ENCODE results near the gene HMSD.

The HMSD gene

DNA sequence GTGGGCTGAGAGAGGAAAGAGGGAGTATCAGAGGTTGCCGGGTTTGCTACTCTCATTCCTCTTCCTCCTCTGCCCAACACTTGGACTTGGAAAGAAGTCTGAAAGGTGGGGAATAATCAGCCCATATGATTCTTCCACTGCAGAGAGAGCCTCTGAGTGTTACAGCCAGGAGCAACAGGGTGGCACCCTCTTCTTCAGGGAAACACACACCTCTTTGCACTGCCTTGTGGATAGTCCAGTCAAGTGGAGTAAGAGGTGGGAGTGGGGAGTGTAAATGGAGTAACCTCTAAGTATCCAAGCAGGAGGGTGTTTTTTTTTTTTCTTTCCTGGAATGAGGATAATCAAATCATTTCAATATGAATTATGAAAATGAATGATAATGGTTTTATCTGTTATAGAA, 11.8 kb downstream of the HMSD start:
- DNase-seq, result no peak

DNA sequence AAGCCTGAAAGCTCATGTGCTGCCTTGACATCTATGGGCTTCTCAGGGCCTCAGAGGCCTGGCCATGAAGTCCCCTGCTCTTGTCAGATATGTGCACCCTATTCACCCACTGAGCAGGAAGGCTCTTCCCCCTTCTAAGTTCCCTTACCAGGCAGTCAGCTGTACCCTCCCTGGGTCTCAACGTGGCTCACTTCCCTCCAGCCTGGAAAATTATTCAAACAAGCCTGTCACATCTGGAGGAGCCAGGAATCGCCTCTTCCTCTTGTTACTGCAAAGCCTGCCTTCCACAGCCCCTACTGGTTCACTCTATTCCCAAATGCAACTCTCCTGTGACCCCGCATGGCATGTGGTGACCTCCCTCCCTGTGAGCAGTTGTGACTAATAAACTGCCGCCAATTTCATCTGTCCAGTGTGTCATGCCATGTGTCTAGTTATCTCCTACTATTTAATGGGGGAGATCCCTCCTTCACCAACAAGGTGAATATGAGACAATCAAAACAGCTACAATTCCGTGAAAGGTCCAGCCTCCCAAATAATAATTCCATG, 12.4 kb downstream of the HMSD start:
- peak in 1 of 2 donors; percentile 34 for DNase-seq

DNA sequence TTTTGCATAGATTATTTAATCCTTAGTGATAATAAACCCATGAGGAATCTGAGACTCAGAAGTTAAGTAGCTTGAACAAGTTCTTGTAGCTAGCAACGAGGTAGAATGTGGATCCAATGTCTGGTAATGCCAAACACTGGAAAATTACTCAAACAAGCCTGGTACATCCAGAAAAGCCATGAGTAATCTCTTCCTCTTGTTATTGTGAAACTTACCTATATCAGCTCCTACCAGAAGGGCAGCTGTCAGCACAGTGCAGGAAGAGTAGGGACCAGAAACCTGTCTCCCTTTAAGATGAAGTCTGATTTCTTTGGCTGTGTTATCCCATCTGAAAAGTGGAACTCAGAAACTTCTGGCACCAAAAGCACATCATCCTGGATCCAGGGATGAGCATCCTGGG, 13.0 kb downstream of the HMSD start:
- DNase-seq, result no peak

DNA sequence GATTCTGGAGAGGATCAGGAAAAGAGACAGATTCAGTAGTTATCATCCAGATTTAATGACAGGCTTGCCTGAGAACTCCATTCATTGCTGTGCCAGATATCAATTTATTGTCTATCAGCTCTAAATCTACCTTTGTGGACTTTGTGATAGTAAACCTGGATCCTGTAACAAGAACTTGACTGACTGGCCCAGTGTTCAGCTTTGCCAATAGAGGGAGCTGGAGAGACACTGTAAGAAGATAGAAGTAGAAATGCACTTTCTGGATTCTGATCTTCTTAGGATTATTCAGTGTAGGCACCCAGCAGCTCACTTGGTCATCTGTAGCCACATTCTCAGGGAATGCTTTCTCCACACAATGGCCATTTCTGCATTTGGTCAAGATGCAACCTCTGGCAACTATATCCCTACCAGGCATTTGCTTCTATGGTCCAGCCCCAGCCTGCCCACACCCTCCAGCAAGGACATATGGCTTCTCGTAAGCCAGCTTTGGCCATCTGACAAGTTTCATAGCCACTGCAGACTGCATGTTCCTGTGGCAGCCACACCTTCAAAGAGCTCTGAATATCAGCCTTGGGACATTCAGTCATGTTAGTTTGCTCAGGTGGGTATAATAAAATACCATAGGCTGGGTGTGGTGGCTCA, 14.6 kb downstream of the HMSD start:
- peak; percentile 63 to 78 for DNase-seq

DNA sequence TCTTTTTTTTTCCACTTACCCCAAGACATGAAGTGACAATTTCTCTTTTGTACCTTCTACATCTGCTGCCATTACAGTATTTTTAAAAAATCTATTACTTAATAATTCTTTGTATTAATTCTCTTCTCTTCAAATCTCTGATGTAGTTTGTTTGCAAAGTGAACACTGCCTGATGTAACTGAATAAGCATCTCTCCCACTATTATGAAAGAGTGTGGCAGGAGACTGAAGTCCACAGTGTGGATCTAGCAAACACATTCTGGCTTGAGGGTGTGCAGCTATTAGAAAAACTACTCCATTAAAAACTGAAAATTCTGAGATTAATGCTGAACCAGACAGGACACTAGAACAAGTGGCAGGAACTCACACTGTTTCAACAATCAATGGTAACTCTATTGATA, 15.8 kb downstream of the HMSD start:
- DNase-seq, result no peak

DNA sequence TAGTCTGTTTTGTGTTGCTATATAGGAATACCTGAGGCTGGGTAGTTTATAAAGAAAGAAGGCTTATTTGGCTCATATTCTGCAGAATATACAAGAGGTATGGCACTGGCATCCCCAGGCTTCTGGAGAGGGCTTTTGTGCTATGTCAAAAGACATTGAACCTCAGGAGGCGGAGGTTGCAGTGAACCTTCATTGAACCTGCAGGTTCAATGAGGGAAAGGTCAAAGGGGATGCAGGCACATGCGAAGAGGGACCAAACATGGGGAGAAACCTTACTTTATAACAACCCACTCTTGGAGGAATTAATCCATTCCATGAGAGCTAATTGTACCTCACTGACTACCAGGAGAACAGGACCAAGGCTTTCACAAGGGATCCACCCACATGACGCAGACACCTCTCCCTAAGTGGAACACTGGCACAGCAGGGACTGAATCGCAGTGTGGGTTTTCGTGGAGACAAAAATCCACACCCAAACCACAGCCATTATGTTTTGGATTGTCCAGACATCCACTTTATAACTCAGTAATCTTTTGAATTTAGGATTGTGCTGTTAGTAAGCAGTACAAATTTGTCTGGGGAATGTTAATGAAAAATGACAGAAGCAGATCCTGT, 16.7 kb downstream of the HMSD start:
- DNase-seq, result no peak

DNA sequence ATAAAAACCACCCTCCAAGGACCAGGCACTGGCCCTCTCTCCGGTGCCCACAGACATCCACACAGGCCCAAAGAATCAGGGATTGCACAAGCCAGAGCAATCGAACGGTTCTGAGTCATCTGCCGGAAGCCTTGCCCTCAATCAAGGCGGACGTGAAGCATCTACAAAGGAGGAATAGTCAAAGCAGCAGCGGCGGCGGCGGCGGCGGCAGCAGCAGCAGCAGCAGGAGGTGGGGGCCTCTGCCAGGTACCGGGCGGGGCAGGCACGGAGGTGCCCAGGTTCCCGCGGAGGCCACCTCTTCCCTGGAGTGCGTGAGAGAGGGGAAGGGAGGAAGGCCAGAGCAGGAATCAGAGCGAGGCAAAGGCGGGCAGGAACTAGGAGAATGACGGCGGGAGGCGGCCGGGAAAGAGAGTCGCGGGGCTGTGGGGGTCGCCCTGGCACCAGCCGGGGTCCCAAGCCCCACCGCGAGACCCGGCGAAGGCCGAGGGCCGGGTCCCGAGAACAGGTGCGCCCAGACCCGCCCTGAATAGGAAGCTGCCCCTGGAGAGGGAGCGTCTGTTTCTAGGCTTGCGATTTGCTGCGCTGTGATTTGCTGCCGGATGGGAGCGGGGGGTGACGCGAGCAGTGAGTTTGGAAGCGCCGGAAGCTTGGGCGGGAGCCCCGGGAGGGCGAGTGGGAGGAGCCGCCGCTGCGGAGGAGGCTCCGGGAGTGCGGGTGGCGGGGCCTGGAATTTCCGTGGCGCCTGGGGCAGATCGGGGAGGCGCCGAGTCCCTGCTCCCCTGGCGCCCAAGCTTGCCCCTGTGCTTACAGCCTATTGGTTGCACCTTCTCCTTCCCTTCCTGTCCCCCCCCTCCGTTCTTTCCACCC, 21.1 kb downstream of the HMSD start, which contains the start of gene SERPINB8:
Gene SERPINB8, plus strand, starts transcription at position 140 of the 867 bp plus-strand sequence. CDS start 8,228 bp downstream, outside the sequence.
- peak; percentile 95 to 96 for DNase-seq

DNA sequence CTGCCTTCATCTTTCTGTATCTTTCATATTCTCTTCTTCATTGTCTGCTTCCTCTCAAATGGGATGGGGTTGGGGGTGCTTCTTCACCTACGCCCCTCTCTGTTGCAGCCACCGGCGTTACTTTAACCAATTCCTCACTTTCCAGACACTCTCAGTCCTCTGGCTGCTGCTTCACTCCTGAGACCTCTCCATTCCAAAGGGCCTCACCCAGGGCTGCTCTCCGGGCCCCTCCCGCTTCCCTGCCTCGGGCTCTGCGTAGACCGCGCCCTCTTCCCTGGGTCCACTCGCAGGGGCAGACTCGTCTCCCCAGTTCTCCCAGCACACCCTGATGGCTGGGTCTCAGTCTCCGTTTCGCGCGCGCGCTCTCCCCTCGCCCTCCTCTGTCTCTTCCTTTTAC, 21.7 kb downstream of the HMSD start:
- DNase-seq, result peak in 1 of 2 donors; percentile 11

DNA sequence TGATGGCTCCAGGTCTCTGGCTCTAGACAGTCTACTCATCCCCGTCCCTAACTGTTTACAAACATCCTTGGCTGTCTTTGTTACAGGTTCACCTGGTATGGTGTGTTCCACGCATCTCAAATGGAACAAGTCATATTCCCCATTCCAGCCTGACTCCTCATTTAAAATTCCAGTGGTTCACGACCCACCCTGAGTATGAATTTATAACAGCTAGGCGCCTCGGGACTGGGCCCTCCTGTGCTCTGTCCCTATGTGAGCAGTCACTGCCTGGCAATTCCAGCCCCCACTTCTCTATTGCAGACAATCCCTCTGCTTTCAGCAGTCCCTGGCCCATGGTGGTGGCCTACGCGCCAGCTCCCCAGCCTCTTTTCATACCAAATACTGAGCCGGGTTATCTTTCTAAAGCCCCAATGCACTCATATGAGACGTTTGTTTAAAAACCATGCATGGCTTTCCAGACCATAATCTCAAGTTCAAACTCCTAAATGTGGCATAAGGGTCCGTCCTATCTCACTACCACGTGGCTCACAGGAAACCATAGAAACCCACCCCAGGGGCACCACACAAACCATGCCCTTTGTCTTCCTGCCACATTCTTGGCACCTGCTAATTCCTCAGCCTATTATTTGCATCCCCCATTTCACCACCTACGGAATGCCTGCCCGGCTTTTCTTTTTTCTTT, 22.4 kb downstream of the HMSD start:
- DNase-seq, result peak in 1 of 2 donors; percentile 16

DNA sequence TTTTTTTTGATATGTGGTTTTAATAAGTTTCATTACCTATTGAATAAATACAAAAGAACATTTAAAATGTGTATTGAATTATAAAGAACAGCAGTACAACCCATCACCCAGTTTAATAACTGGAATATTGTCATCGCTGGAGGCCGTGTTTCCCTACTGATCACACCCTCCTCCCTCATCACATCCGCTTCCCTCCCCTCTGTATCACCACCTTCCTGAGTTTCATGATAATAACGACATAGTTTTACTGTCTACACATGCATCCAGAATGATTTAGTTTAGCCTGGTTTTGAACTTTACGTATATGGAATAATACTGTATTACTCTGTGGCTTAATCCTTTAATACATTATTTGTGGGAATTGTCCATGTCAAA, 22.9 kb downstream of the HMSD start:
- DNase-seq, result peak in 1 of 2 donors; percentile 32

DNA sequence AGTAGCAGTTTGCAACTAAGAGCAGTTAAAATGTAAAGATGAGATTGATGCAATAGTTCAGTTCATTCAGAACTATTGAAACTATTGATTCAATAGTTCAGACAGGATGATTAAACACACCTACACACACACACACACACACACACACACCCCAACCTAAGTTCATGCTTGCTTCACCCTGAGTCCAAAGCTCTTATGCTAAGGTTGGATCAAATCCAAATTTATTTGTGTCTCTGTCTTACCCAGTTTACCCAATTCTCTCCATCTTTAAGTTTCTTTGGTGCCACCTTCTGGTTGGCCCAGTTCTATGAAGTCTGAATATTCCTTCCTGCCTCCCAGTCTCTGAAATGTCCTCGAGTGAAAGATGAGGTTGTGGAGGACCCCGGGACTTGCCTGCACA, 25.9 kb downstream of the HMSD start:
- DNase-seq, result peak in 1 of 2 donors; percentile 37

DNA sequence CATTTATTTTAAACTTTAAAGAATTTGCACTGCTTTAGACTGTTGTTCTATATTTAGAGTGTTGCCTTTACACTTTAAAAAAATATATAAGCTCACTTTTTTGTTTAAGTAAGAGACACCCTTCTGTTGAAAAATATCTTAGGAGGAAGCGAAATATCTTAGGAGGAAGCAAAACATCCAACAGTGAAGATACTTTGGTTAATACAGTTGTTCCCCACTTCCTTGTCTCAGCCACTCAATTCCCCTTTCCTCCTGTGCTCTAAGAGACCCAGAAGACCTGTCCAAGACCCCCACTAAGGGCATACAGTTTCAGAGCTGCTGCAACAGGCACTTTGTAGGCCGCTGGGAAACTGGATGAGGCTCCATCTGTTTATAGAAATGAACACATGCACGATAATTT, 26.5 kb downstream of the HMSD start:
- peak; percentile 40 to 60 for DNase-seq

DNA sequence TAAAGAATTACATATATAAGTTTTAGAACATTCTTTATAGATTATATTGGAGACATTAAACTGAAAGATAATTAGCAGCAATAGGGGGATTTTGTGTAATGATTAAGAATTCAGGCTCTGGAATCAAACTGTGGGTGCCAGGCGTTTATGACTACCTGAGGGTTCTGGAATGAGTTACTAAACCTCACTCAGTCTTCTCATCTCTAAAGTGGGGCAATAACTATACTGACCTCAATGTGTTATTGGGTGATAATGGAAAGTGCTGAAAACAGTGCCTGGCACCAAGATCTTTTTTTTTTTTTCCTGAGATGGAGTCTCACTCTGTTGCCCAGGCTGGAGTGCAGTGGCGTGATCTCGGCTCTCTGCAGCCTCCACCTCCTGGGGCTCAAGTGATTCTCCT, 27.9 kb downstream of the HMSD start:
- no peak for DNase-seq

DNA sequence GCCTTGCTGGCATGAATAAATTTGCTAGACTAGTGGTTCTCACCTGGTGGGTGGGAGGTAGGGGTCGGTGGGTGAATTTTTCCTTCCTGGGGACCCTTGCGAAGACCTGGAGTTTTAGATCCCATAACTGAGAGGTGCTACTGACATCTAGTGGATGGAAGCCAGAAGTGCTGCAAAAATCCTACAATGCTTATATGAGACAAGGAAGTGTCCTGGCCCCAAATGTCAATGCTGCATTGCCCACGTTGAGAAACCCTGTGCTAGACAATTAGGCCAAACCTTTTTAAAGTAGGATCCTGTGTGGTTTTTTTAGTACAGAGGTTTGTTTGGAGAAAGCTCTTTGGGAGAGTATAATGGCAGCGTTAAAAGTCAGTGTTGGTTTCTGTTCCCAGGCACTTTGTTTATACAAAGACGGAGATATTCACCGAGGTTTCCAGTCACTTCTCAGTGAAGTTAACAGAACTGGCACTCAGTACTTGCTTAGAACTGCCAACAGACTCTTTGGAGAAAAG, 30.4 kb downstream of the HMSD start:
- DNase-seq, result peak; percentile 40 to 81

DNA sequence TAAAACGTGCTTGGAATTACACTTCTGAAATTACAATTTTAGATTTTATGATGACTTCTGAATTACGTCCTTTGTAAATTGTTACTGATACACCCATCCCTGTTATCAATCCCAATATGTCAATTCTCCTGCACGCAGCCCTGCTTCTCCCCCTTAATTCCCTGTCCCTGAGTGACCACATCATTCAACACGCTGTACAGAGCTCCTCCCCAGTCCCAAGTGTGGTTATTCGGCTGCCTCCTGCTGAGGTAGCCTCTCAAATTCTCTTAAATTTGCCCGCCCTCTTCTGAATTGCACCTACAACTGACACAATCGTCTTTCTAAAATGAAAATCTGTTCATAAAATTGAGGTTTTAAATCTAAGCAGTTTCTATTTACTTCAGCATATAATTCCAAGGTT, 30.9 kb downstream of the HMSD start:
- no peak for DNase-seq

DNA sequence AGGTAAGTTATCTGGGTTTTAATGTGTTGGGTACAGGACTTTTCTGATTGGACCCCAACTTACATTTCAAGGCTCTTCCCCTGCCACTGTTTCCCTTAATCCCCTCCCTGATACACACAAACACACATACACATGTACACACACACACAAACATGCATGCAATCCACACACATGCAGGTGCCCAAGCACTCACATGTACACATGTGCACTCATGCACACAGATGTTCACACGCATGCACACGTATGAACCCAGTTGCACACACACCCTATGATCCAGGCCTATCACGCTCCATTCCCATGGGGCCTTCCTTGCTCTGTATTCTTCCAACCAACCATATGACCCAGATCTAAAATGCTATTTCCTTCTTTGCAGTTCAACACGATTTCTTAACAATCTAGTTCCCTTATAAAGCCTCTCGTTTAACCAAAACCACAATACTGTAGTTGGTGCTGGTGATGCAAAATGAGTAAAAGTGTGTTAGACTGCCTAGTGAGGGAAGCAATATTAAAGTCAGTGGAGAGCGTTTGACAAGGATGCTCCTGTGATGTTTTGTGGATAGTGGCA, 31.9 kb downstream of the HMSD start:
- peak; percentile 55 to 59 for DNase-seq

DNA sequence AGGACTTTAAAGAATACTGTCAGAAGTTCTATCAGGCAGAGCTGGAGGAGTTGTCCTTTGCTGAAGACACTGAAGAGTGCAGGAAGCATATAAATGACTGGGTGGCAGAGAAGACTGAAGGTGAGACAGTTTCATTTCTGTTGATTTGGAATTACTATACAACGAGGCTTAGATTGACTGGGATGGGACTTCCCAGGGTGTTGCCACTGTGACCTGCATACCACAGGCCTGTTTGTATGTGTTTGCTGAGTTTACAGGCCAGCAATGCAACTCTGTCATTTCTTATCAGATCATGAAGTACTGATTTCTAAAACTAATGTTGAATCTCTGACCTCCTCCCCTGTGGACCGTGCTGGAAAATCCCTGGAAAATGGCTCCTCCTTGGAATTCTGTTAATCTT, 32.6 kb downstream of the HMSD start:
- no peak for DNase-seq

DNA sequence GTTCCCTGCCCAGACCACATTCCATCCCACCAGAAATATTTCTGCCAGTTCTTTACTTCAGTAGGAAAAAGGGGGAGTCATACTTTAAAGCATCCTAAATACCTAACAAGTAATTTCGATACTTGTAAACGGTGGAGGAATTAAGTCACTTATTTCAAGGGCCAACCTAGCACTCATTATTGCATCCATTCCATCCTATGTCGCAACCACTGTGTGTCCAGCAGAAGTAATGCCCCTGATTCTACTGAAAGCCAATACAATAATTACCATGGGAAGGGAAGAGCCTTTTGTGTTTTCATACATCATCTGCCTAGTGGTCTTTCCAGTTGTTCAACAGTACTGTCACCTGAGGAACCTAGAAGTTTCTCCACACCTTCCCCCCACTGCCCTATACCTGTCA, 33.3 kb downstream of the HMSD start:
- DNase-seq, result no peak

DNA sequence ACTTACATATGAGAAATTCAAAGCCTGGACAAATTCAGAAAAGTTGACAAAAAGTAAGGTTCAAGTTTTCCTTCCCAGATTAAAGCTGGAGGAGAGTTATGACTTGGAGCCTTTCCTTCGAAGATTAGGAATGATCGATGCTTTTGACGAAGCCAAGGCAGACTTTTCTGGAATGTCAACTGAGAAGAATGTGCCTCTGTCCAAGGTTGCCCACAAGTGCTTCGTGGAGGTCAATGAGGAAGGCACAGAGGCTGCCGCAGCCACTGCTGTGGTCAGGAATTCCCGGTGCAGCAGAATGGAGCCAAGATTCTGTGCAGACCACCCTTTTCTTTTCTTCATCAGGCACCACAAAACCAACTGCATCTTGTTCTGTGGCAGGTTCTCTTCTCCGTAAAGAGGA, 37.8 kb downstream of the HMSD start:
- no peak for DNase-seq

DNA sequence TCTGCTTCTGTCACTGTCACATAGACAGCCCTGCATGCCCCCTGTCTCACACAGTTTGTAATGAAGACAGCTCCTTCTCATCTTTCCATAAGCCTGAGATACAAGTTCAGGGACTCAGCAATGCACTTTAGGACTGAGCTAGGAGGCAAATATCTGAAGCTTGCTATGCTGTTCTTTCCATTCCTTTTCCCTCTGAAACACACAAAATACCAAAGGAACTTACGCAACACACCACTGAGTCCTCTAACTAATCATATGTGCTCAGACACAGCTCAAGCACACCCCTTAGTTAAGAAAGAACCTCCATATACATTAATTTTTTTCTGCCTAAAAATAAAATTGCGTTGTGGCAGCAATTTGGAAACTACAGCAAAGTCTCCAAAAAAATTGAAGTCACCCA, 38.6 kb downstream of the HMSD start:
- no peak for DNase-seq

DNA sequence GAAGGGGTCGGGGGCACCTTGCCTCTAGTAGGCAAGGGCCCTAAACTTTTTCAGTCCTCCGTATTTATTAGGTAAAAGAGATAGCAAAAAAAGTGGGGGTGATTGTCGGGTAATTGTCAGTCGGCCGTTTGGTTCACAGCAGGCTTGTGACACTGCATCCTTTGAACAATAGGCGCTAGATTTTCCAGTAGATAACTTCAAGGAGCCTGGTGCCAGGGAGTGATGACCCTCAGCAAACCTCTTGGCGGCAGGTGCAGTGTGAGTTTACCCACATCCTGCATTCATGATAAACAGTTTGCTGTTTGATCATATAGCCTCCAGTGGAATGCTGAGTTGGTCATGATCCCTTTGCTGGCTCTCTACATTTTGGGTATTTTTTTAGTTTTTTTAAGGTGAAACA, 43.6 kb downstream of the HMSD start:
- DNase-seq, result no peak

DNA sequence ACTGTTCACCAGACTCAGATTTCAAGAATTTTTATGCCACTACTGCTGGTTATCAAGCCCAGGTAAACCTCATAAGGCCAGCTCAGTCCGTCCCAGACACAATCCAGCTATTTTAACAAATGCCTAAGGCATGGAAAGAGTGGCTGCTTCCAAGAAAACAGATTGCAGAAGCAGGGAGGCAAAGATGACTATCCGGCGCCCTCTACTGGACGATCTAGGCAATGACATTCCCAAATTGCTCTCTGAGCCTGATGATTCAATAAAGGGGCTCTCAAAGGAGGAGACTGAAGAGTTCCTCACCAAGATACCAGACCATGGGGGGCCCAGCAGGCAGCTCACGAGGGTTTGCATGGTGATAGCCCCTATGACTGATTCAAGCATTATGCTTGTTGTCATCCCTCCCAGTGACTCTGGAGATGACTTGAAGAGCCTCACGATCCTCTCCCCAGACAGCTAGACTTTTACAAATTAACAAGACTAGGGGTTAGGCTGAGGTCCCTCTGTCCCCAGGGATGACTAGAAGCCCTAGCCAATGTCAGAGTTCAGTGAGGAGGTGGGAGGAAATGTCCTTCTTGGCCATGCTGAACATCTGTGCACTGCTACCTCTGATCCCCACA, 45.8 kb downstream of the HMSD start:
- peak; percentile 24 to 77 for DNase-seq
